Left lobe of liver (tissue), 2 donors: ENCODE measurements around the gene CEP89. TPM values are rescaled to one million over a fixed set of nuclear protein-coding genes. Genes with fewer than 3 reads are reported as not detected.
"Not testable (repeated sequence)": the region's sequence is repeated elsewhere in the genome, so short reads cannot be mapped to it uniquely, and the experiment has no call there.

ENCODE experiments used
- ATAC-seq: fragments of 200-7000 bp; cut with Tn5 transposase; one replicate; pipeline ENCODE4 v1.9.1; 2020; ENCODE audit warnings: mild to moderate bottlenecking, moderate library complexity
- DNase-seq: peaks from one replicate; pipeline ENCODE4 v3.0.0-alpha.2; 2020; ENCODE audit warnings: low spot score
- total RNA-seq: library from RNA; stranded (reverse); gene quantifications from one replicate; pipeline ENCODE4 v1.2.1, GENCODE V29; 2021
- donor health status: DM: no; HTN: no; CAD: no; lungs with moderate emphysema.
- donor health status: DM: no; HTN: yes; CAD: no.

CEP89 gene
- total RNA-seq, 1 donor from 2014 or later = 4.6 TPM

- DNase-seq (no peak), ATAC-seq (no peak)
Measured at GRCh38 chr19:32872391-32872790, 99.4 kb downstream of the CEP89 start.

GRCh38 chr19:32870981-32871451 is 100.7 kb downstream of the CEP89 start:
- DNase-seq = peak; percentile 47
- no peak for ATAC-seq

GRCh38 chr19:32869966-32870573 is 101.7 kb downstream of the CEP89 start:
- peak; percentile 72 for DNase-seq
- ATAC-seq = peak; percentile 74

GRCh38 chr19:32869369-32869965 is 102.3 kb downstream of the CEP89 start, which contains the start of gene SLC7A9:
Gene SLC7A9, minus strand, starts transcription at chr19:32869767. Its CDS starts 1,233 bp downstream, at chr19:32868534.
- peak; percentile 82 for DNase-seq

GRCh38 chr19:32868206-32868950 is 103.4 kb downstream of the CEP89 start:
- ATAC-seq = no peak

More at GRCh38 chr19:32869369-32869965, 102.3 kb downstream of the CEP89 start, which contains the start of gene SLC7A9:
- ATAC-seq = peak; percentile 89

GRCh38 chr19:32867436-32867835 is 104.3 kb downstream of the CEP89 start:
- ATAC-seq, DNase-seq: not testable (repeated sequence)

More at GRCh38 chr19:32868206-32868950, 103.4 kb downstream of the CEP89 start:
- no peak for DNase-seq

- ATAC-seq (no peak), DNase-seq (no peak)
Measured at GRCh38 chr19:32866564-32867265, 105.0 kb downstream of the CEP89 start.

GRCh38 chr19:32866061-32866460 is 105.7 kb downstream of the CEP89 start:
- DNase-seq (no peak), ATAC-seq (no peak)

- DNase-seq (no peak), ATAC-seq (no peak)
Measured at GRCh38 chr19:32865326-32865725, 106.4 kb downstream of the CEP89 start.

- ATAC-seq (no peak), DNase-seq (no peak)
Measured at GRCh38 chr19:32864318-32865007, 107.3 kb downstream of the CEP89 start.

GRCh38 chr19:32863841-32864240 is 107.9 kb downstream of the CEP89 start:
- ATAC-seq (no peak), DNase-seq (no peak)

GRCh38 chr19:32863301-32863700 is 108.5 kb downstream of the CEP89 start:
- no peak for ATAC-seq
- no peak for DNase-seq

GRCh38 chr19:32862741-32863140 is 109.0 kb downstream of the CEP89 start:
- no peak for DNase-seq
- no peak for ATAC-seq

GRCh38 chr19:32862173-32862572 is 109.6 kb downstream of the CEP89 start:
- ATAC-seq = no peak
- DNase-seq = no peak

GRCh38 chr19:32861596-32861995 is 110.2 kb downstream of the CEP89 start:
- DNase-seq = no peak
- ATAC-seq = no peak

GRCh38 chr19:32859591-32859990 is 112.2 kb downstream of the CEP89 start:
- no peak for ATAC-seq

GRCh38 chr19:32858559-32858958 is 113.2 kb downstream of the CEP89 start:
- ATAC-seq = no peak
- DNase-seq = no peak

More at GRCh38 chr19:32859591-32859990, 112.2 kb downstream of the CEP89 start:
- DNase-seq = no peak

GRCh38 chr19:32858155-32858554 is 113.6 kb downstream of the CEP89 start:
- ATAC-seq = no peak
- no peak for DNase-seq

- ATAC-seq = no peak
- no peak for DNase-seq
Measured at GRCh38 chr19:32857584-32857983, 114.2 kb downstream of the CEP89 start.

GRCh38 chr19:32856818-32857217 is 114.9 kb downstream of the CEP89 start:
- DNase-seq, ATAC-seq: not testable (repeated sequence)
